ENCODE measurements around the gene HS1BP3. TPM values are rescaled to one million over a fixed set of nuclear protein-coding genes. Genes with fewer than 3 reads are reported as not detected.

The HS1BP3 gene
- total and polyA plus RNA-seq, 2 of the 13 experiments (the other 11 are each of a cell fraction or from before 2014, with no cell fraction given): 15.2 to 22.0 TPM

GRCh38 chr2:20682167-20682920 is 31.4 kb upstream of the HS1BP3 start:
- POLR2A ChIA-PET: no interaction called here
- FAIRE-seq: peak; percentile 73
- Histone ChIP-seq H3K79me2 (ENCODE audit: insufficient read depth, low read length) (no peaks in the 10 kb centered on the region), H3K4me2 (ENCODE audit: low read depth, low read length) (no peak overlapping the region), H2AFZ (ENCODE audit: low read length) (no peak overlapping the region), H4K20me1 (ENCODE audit: insufficient read depth, low read length) (no peaks in the 10 kb centered on the region), H3K9ac (ENCODE audit: insufficient read depth, low read depth, low read length) (no peak overlapping the region), H3K27ac (ENCODE audit: extremely low read length, insufficient read depth, low read length) (no peak overlapping the region), H3K4me1 (ENCODE audit: insufficient read depth, low read length) (peaks cover 31% of the 10 kb centered on the region), H3K9me3 (ENCODE audit: low read length) (no peaks in the 10 kb centered on the region), H3K36me3 (replicated peaks in 1 of 2; ENCODE audit: control insufficient read depth in 1 of 2, insufficient read depth in 2 of 2, low read length in 2 of 2) (peaks cover 16 to 35% of the 10 kb centered on the region in 2 experiments; a peak in 4 of 5 replicates), H3K4me3 (replicated peaks in 1 of 3; ENCODE audit: insufficient read depth in 1 of 3, low read depth in 2 of 3, low read length in 3 of 3) (no peak overlapping the region), H3K27me3 (ENCODE audit: control insufficient read depth in 1 of 2, insufficient read depth in 2 of 2, low read length in 2 of 2) (no peaks in the 10 kb centered on the region)
- intact Hi-C loops (cut with micrococcal nuclease; ENCODE audit: unreplicated experiment): loop anchor here (1.0 kb wide), 1 partner anchor 281 kb away; no protein-coding TSS in a partner anchor
- in situ Hi-C loops (cut with HindIII; ENCODE audit: extremely low pct_ligation_motif_present, low pct_unique_long_range_greater_than_20kb): loop anchor here (5.0 kb wide), 1 partner anchor 85 kb away; no protein-coding TSS in a partner anchor
- BruUV-seq (replicated peaks): no TSS peak
- 77% methylated on average over 6 of the region's 7 CpGs for WGBS (ENCODE audit: low lambda C conversion rate)
- CTCF ChIA-PET (ENCODE audit: low intra/inter-chr PET ratio, low total read pairs): interaction anchor here (0.7 to 2.8 kb wide), 5 partner anchors 22 to 281 kb away, joined by 3 to 15 read pairs (median 4); no protein-coding TSS in a partner anchor
- peak; percentile 43 for ATAC-seq
- peak; percentile 47 for DNase-seq (ENCODE audit: low spot score)
- TF ChIP-seq SOX6 (IDR thresholded peaks at IDR 0.05): no peak
- TF ChIP-seq SOX6 (CRISPR knock-in tag; IDR thresholded peaks at IDR 0.05): 0 out of 2 replicates have a peak, but pooled peaks have one; percentile 26
- TF ChIP-seq NCOA1 (CRISPR knock-in tag; IDR thresholded peaks at IDR 0.05): 0 out of 2 replicates have a peak, but pooled peaks have one; percentile 37
- peak; percentile 86 for TF ChIP-seq SMC3 (IDR thresholded peaks at IDR 0.05; ENCODE audit: low read length)
- TF ChIP-seq RAD21 (CRISPR knock-in tag; IDR thresholded peaks at IDR 0.05): peak; percentile 82
- TF ChIP-seq, protein P1, sequence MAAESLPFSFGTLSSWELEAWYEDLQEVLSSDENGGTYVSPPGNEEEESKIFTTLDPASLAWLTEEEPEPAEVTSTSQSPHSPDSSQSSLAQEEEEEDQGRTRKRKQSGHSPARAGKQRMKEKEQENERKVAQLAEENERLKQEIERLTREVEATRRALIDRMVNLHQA (CRISPR knock-in tag; IDR thresholded peaks at IDR 0.05): no peak
- 0 out of 2 replicates have a peak, but pooled peaks have one; percentile 14 for TF ChIP-seq ZMYM4 (CRISPR knock-in tag; IDR thresholded peaks at IDR 0.05)
- TF ChIP-seq RAD51 (IDR thresholded peaks at IDR 0.05; ENCODE audit: borderline replicate concordance): no peak
- TF ChIP-seq ZNF816 (CRISPR knock-in tag; IDR thresholded peaks at IDR 0.05; ENCODE audit: borderline replicate concordance): no peak
- TF ChIP-seq, protein P2, sequence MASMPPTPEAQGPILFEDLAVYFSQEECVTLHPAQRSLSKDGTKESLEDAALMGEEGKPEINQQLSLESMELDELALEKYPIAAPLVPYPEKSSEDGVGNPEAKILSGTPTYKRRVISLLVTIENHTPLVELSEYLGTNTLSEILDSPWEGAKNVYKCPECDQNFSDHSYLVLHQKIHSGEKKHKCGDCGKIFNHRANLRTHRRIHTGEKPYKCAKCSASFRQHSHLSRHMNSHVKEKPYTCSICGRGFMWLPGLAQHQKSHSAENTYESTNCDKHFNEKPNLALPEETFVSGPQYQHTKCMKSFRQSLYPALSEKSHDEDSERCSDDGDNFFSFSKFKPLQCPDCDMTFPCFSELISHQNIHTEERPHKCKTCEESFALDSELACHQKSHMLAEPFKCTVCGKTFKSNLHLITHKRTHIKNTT (CRISPR knock-in tag; IDR thresholded peaks at IDR 0.05): no peak
- TF ChIP-seq REPIN1 (CRISPR knock-in tag; IDR thresholded peaks at IDR 0.05; ENCODE audit: borderline replicate concordance, low read depth): peak; percentile 65; the same call in 1 of the 2 replicates
- no peak for TF ChIP-seq HNF1B (CRISPR knock-in tag; IDR thresholded peaks at IDR 0.05)
- peak; percentile 44; the same call in 1 of the 2 replicates for TF ChIP-seq TSC22D2 (CRISPR knock-in tag; IDR thresholded peaks at IDR 0.05; ENCODE audit: borderline replicate concordance)
- peak; percentile 12; the same call in 1 of the 2 replicates for TF ChIP-seq SALL1 (CRISPR knock-in tag; IDR thresholded peaks at IDR 0.05)
- TF ChIP-seq, protein P3, sequence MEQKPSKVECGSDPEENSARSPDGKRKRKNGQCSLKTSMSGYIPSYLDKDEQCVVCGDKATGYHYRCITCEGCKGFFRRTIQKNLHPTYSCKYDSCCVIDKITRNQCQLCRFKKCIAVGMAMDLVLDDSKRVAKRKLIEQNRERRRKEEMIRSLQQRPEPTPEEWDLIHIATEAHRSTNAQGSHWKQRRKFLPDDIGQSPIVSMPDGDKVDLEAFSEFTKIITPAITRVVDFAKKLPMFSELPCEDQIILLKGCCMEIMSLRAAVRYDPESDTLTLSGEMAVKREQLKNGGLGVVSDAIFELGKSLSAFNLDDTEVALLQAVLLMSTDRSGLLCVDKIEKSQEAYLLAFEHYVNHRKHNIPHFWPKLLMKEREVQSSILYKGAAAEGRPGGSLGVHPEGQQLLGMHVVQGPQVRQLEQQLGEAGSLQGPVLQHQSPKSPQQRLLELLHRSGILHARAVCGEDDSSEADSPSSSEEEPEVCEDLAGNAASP (CRISPR knock-in tag; IDR thresholded peaks at IDR 0.05; ENCODE audit: borderline replicate concordance): 0 out of 2 replicates have a peak, but pooled peaks have one; percentile 66
- TF ChIP-seq ATF7 (IDR thresholded peaks at IDR 0.05): no peak
- no peak for TF ChIP-seq ATF7 (CRISPR knock-in tag; IDR thresholded peaks at IDR 0.05)
- TF ChIP-seq SIN3B (IDR thresholded peaks at IDR 0.05; ENCODE audit: low read length): no peak; the same call in 1 of the 2 replicates
- TF ChIP-seq BORCS8-MEF2B (CRISPR knock-in tag; IDR thresholded peaks at IDR 0.05): peak; percentile 60; the same call in 1 of the 2 replicates
- TF ChIP-seq STAG1 (CRISPR knock-in tag; IDR thresholded peaks at IDR 0.05): peak; percentile 88

Measured in HepG2 (cell line).